Erythroblast (primary cell): Measurements from ENCODE around the gene ARSI.
A peak's percentile ranks its signal among the peaks of the same experiment; 100 is the strongest.

Experiments
- DNase-seq, 2 experiments: peaks; one replicate each; lab custom pipeline; 2025; lab: John Stamatoyannopoulos, UW
- GATA1 ChIP-seq: IDR thresholded peaks from 2 replicates; pipeline ENCODE4 v1.6.1; 2011; ENCODE audit warnings: low read depth, mild to moderate bottlenecking, control low read depth, low read length, moderate library complexity
- POLR2A ChIP-seq: IDR thresholded peaks from 2 replicates; pipeline ENCODE4 v1.6.1; 2011; ENCODE audit warnings: mild to moderate bottlenecking, low read length

Gene ARSI

GRCh38 chr5:150266871-150267291, 35.8 kb downstream of the ARSI start:
- no peak for TF ChIP-seq GATA1
- TF ChIP-seq POLR2A: no peak
- DNase-seq: no peak

DNA sequence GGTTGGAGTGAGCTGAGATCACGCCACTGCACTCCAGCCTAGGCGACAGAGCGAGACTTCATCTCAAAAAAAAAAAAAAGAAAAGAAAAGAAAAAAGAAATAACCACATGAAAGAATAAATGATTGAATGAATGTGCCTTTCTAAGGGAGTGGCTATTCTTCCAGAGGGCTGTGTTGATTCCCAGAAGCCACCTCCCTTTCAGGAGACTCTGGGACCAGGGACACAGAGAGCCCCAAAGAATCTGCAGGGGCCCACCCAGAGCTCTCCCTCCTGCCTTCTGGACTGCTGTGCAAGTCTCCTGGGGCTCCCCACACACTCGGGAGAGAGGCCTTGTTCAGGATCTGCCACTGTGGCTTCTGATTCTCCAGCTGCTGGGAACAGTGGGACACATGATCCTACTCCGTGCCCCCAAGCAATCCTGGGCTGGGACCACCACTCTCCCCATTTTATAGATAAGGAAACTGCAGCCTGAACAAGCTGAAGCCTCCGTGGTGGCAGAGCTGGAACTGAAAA, 36.8 kb downstream of the ARSI start:
- DNase-seq: no peak
- TF ChIP-seq POLR2A: no peak
- TF ChIP-seq GATA1: no peak

GRCh38 chr5:150264667-150265603, 37.8 kb downstream of the ARSI start:
- TF ChIP-seq GATA1: no peak
- TF ChIP-seq POLR2A: no peak

GRCh38 chr5:150263801-150264621, 38.7 kb downstream of the ARSI start:
- DNase-seq: peak in 1 of 2 experiments; percentile 16
- TF ChIP-seq POLR2A: no peak

More at GRCh38 chr5:150264667-150265603, 37.8 kb downstream of the ARSI start:
- no peak for DNase-seq

GRCh38 chr5:150263375-150263775, 39.3 kb downstream of the ARSI start:
- TF ChIP-seq POLR2A: no peak
- no peak for TF ChIP-seq GATA1
- no peak for DNase-seq

DNA sequence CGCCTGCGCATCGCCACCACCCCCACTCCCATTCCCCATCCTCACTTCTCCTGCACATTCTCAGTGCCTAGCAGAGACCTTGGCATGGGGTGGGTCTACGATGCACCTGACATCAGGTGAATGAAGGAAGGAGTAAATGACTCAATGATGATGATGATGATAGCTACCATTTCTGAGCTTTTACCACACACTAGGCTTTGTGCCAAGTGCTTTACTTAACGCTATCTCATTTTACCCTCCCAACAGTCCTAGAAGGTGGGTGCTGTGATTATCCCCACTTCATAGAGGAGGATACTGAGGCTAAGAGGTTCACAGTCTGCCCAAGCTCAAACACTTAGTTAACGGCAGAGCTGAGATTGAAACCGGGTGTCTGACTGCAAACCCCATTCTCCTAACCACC, 40.2 kb downstream of the ARSI start:
- DNase-seq: no peak
- TF ChIP-seq GATA1 (no peak), POLR2A (no peak)

DNA sequence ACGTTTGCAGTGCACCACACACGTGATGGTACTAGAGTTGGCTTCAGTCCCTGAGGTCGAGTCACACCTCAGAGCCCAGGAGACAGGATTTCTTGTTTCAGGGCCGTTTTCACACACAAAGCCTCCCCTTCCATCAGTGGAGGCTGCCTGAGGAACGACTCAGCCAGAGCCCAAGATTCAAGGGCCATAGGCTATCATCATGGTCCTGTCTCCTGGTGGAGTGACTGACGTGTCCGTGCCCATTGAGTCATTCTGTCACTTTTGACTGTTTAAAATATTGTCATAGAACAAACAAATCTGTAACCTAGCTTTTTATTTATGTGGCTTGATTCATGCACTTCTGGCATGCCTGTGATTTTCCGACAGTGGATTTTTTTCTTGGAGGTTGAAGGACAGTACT, 41.5 kb downstream of the ARSI start:
- no peak for TF ChIP-seq POLR2A
- no peak for TF ChIP-seq GATA1
- no peak for DNase-seq

- no peak for DNase-seq
- TF ChIP-seq POLR2A (no peak), GATA1 (no peak)
Measured at GRCh38 chr5:150258130-150258529, 44.6 kb downstream of the ARSI start.

- TF ChIP-seq POLR2A (no peak), GATA1 (no peak)
- no peak for DNase-seq
Measured at GRCh38 chr5:150257424-150257823, 45.3 kb downstream of the ARSI start.

GRCh38 chr5:150256410-150257064, 46.2 kb downstream of the ARSI start:
- DNase-seq: no peak
- TF ChIP-seq GATA1 (no peak), POLR2A (no peak)

GRCh38 chr5:150255659-150256409, 46.9 kb downstream of the ARSI start:
- no peak for TF ChIP-seq GATA1
- TF ChIP-seq POLR2A: no peak
- DNase-seq: no peak

- no peak for TF ChIP-seq POLR2A
- TF ChIP-seq GATA1: no peak
- no peak for DNase-seq
Measured at GRCh38 chr5:150254774-150255173, 47.9 kb downstream of the ARSI start.

- no peak for DNase-seq
- TF ChIP-seq POLR2A (no peak), GATA1 (no peak)
Measured at GRCh38 chr5:150254363-150254762, 48.3 kb downstream of the ARSI start.
